HG02870 (cell line): ENCODE measurements around the gene NRG3.

ENCODE experiments used
- ATAC-seq: cut with Tn5 transposase; IDR thresholded peaks from one replicate; pipeline ENCODE4 v1.9.1; 2021; ENCODE audit warnings: mild to moderate bottlenecking, moderate library complexity; ENCODE audit not compliant: unreplicated experiment

NRG3 gene

GRCh38 chr10:81874875-81875466 lies at the start of gene NRG3:
TSS of gene NRG3 (plus strand) at chr10:81875194.
- no peak for ATAC-seq

GRCh38 chr10:81828251-81828650 lies 46.7 kb upstream of the NRG3 start:
- no peak for ATAC-seq

- no peak for ATAC-seq
These were observed 43.9 kb upstream of the NRG3 start for GRCh38 chr10:81831060-81831459.

- no peak for ATAC-seq
These were observed 36.0 kb upstream of the NRG3 start for GRCh38 chr10:81838950-81839349.

- ATAC-seq: no peak
These were observed 32.0 kb upstream of the NRG3 start for GRCh38 chr10:81843042-81843441.

- ATAC-seq: no peak
These were observed 27.3 kb upstream of the NRG3 start for GRCh38 chr10:81847675-81848074.

- no peak for ATAC-seq
These were observed 26.5 kb upstream of the NRG3 start for GRCh38 chr10:81848514-81848913.

GRCh38 chr10:81848931-81849330 lies 26.1 kb upstream of the NRG3 start:
- ATAC-seq: no peak

- ATAC-seq: no peak
These were observed 12.4 kb upstream of the NRG3 start for GRCh38 chr10:81862596-81862995.

GRCh38 chr10:81863771-81864170 lies 11.2 kb upstream of the NRG3 start:
- no peak for ATAC-seq

- no peak for ATAC-seq
These were observed 9.4 kb upstream of the NRG3 start for GRCh38 chr10:81865581-81865980.

GRCh38 chr10:81866753-81867152 lies 8.2 kb upstream of the NRG3 start:
- no peak for ATAC-seq

- no peak for ATAC-seq
These were observed 4.5 kb upstream of the NRG3 start for GRCh38 chr10:81870472-81870871.

- no peak for ATAC-seq
These were observed 3.4 kb upstream of the NRG3 start for GRCh38 chr10:81871558-81871957.

- no peak for ATAC-seq
These were observed 2.7 kb upstream of the NRG3 start for GRCh38 chr10:81872206-81872862.

- no peak for ATAC-seq
These were observed 1.6 kb upstream of the NRG3 start for GRCh38 chr10:81873231-81873931.

GRCh38 chr10:81873932-81874816 lies 820 bp upstream of the NRG3 start:
- no peak for ATAC-seq

- ATAC-seq: no peak
These were observed 666 bp downstream of the NRG3 start for GRCh38 chr10:81875467-81876252.

GRCh38 chr10:81876253-81877077 lies 1.5 kb downstream of the NRG3 start:
- ATAC-seq: no peak

- no peak for ATAC-seq
These were observed 2.6 kb downstream of the NRG3 start for GRCh38 chr10:81877596-81877995.
